Left lung (tissue), 10 donors: ENCODE data around the gene SH3TC2. TPM values are rescaled to one million over a fixed set of nuclear protein-coding genes. Genes with fewer than 3 reads are reported as not detected.

Source experiments
- ATAC-seq: fragments of 200-7000 bp; cut with Tn5 transposase; one replicate; pipeline ENCODE4 v1.9.1; 2020; ENCODE audit warnings: moderate library complexity
- DNase-seq, 4 donors: peaks; one replicate each; pipeline ENCODE4 v3.0.0-alpha.2; 2013 to 2020
- H3K27ac ChIP-seq, 2 donors: fragments of 200-600 bp; sonication (generic) in 1 of 2; one replicate each; pipeline versions ENCODE4 v1.5.0 to v1.8.0; 2020 to 2021
- H3K27me3 ChIP-seq, 2 donors: fragments of 200-600 bp; sonication (generic) in 1 of 2; one replicate each; pipeline versions ENCODE4 v1.5.0 to v1.8.0; 2020 to 2021
- H3K36me3 ChIP-seq, 2 donors: fragments of 200-600 bp; sonication (generic) in 1 of 2; one replicate each; pipeline versions ENCODE4 v1.5.0 to v1.8.0; 2020 to 2021
- H3K4me1 ChIP-seq, 2 donors: fragments of 200-600 bp; one replicate each; pipeline ENCODE4 v1.8.0; 2021
- H3K4me3 ChIP-seq, 2 donors: fragments of 200-600 bp; sonication (generic) in 1 of 2; one replicate each; pipeline versions ENCODE4 v1.5.0 to v1.8.0; 2020 to 2021; ENCODE audit warnings: mild to moderate bottlenecking in 1 of 2
- H3K9me3 ChIP-seq, 2 donors: fragments of 200-600 bp; sonication (generic) in 1 of 2; one replicate each; pipeline versions ENCODE4 v1.5.0 to v1.8.0; 2020 to 2021
- intact Hi-C, 2 donors: fragments of 100-400 bp; cut with DNase I; formaldehyde crosslinking; loops; one replicate each; pipeline versions ENCODE4 v1.11.2 to v1.14.2; 2022
- polyA plus RNA-seq, 6 donors: library from polyadenylated mRNA; unstranded; fragments of 120-200 nt; gene quantifications; one replicate each; pipeline ENCODE4 v1.2.1, GENCODE V29; 2013; ENCODE audit not compliant: insufficient read length in 6 of 6
- total RNA-seq, 2 donors: library from RNA; stranded (reverse); fragmentation: NEBNext Ultra II Directional; extraction: Animal tissue kit (Norgen Biotek cat#: 25700); gene quantifications; one replicate each; pipeline ENCODE4 v1.2.1, GENCODE V29; 2021
- TF ChIP-seq, protein P1 (sequence below), 2 donors: fragments of 200-600 bp; sonication (generic) in 1 of 2; IDR thresholded peaks; one replicate each; pipeline versions ENCODE4 v1.5.0 to v1.8.0; 2021; ENCODE audit warnings: antibody characterized with exemption in 2 of 2
- donor health status: DM: no; HTN: yes; CAD: no.
- donor health status: DM: no; HTN: no; CAD: no.

SH3TC2 gene
- total and polyA plus RNA-seq, 8 donors = 1.0 to 2.5 (median 2.1) TPM

- Histone ChIP-seq H3K4me1 (peaks cover 0 to 56% of the 10 kb centered on the region in 2 donors), H3K4me3 (no peak overlapping the region), H3K27ac (no peak overlapping the region), H3K36me3 (no peaks in the 10 kb centered on the region), H3K9me3 (no peaks in the 10 kb centered on the region), H3K27me3 (no peaks in the 10 kb centered on the region)
- TF ChIP-seq, protein P1, sequence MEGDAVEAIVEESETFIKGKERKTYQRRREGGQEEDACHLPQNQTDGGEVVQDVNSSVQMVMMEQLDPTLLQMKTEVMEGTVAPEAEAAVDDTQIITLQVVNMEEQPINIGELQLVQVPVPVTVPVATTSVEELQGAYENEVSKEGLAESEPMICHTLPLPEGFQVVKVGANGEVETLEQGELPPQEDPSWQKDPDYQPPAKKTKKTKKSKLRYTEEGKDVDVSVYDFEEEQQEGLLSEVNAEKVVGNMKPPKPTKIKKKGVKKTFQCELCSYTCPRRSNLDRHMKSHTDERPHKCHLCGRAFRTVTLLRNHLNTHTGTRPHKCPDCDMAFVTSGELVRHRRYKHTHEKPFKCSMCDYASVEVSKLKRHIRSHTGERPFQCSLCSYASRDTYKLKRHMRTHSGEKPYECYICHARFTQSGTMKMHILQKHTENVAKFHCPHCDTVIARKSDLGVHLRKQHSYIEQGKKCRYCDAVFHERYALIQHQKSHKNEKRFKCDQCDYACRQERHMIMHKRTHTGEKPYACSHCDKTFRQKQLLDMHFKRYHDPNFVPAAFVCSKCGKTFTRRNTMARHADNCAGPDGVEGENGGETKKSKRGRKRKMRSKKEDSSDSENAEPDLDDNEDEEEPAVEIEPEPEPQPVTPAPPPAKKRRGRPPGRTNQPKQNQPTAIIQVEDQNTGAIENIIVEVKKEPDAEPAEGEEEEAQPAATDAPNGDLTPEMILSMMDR (IDR thresholded peaks at IDR 0.05) = no peak
- intact Hi-C loops = loop anchor here in 1 of 2 donors (10.0 kb wide), 1 partner anchor 301 kb away; no protein-coding TSS in a partner anchor
- ATAC-seq = no peak
- DNase-seq = no peak
Measured at GRCh38 chr5:149036168-149036567, 26.7 kb downstream of the SH3TC2 start.

DNA sequence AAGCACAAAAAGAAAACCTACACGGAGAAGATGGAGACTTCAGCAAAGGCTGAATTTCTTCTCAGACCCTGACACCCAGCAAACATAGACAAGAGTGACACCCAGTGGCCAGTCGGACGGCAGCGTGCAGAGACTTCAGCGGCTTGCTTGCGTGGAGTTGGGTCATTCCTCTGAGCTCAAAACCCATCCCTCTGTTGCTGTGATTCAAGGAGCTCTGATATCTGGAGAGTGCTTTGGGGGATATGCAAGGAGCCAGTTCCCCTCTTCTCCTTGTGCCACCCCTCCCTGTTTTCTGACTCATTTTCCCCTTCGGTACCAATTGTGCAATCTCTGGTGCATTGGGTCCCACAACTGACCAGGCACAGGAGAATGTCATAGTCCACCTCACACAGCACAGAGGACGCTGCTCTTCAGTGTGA lies 27.5 kb downstream of the SH3TC2 start:
- H3K4me3 ChIP-seq = no peak overlapping the region
- no peaks in the 10 kb centered on the region for H3K9me3 ChIP-seq
- peak; percentile 55 to 87 (median 77) for DNase-seq
- H3K36me3 ChIP-seq = no peaks in the 10 kb centered on the region
- H3K27ac ChIP-seq = no peak overlapping the region
- peak; percentile 98 for ATAC-seq
- H3K4me1 ChIP-seq = peaks cover 0 to 53% of the 10 kb centered on the region in 2 donors
- TF ChIP-seq, protein P1 (IDR thresholded peaks at IDR 0.05) = peak; percentile 81 to 82
- H3K27me3 ChIP-seq = no peaks in the 10 kb centered on the region
- intact Hi-C loops = loop anchor here in 1 of 2 donors (10.0 kb wide), 1 partner anchor 301 kb away; no protein-coding TSS in a partner anchor

- Histone ChIP-seq H3K4me3 (no peak overlapping the region), H3K27me3 (no peaks in the 10 kb centered on the region), H3K9me3 (no peaks in the 10 kb centered on the region), H3K4me1 (peaks cover 0 to 9% of the 10 kb centered on the region in 2 donors), H3K27ac (no peak overlapping the region), H3K36me3 (no peaks in the 10 kb centered on the region)
- intact Hi-C loops = loop anchor here in 1 of 2 donors (10.0 kb wide), 1 partner anchor 296 kb away; no protein-coding TSS in a partner anchor
- DNase-seq (no peak), ATAC-seq (no peak)
- TF ChIP-seq, protein P1 (IDR thresholded peaks at IDR 0.05) = no peak
Measured at GRCh38 chr5:149030838-149031397, 31.9 kb downstream of the SH3TC2 start.

DNA sequence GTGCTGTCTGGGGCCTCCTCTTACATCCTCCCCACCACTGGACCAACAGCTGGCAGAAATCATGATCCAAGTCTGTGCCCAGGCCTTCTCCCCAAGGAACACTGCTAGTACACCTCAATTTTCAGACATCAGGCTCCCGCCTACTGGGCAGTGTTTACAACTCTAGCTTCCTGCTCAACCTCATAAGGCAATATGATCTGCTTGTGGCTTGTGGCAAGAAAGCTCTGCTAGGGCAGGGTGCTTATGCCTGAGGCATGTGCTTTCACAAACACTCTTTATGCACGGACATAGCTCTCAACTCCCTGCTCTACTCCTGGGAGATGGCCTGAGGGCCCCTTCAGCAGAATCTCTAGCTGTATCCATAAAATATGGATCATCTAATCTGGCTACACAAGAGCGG lies 32.5 kb downstream of the SH3TC2 start:
- no peak overlapping the region for H3K4me3 ChIP-seq
- intact Hi-C loops = loop anchor here in 1 of 2 donors (10.0 kb wide), 1 partner anchor 296 kb away; no protein-coding TSS in a partner anchor
- H3K27me3 ChIP-seq = no peaks in the 10 kb centered on the region
- TF ChIP-seq, protein P1 (IDR thresholded peaks at IDR 0.05) = no peak
- no peaks in the 10 kb centered on the region for H3K9me3 ChIP-seq
- H3K36me3 ChIP-seq = no peaks in the 10 kb centered on the region
- H3K27ac ChIP-seq = no peak overlapping the region
- ATAC-seq (no peak), DNase-seq (no peak)
- peaks cover 0 to 4% of the 10 kb centered on the region in 2 donors for H3K4me1 ChIP-seq

GRCh38 chr5:149028984-149029383 lies 33.9 kb downstream of the SH3TC2 start:
- H3K4me1 ChIP-seq = no peaks in the 10 kb centered on the region
- DNase-seq = no peak
- no peak overlapping the region for H3K4me3 ChIP-seq
- TF ChIP-seq, protein P1 (IDR thresholded peaks at IDR 0.05) = no peak
- no peaks in the 10 kb centered on the region for H3K36me3 ChIP-seq
- H3K9me3 ChIP-seq = no peaks in the 10 kb centered on the region
- H3K27me3 ChIP-seq = no peaks in the 10 kb centered on the region
- no peak overlapping the region for H3K27ac ChIP-seq
- intact Hi-C loops = no loop called here
- ATAC-seq = no peak
